K562 (cell line): Measurements from ENCODE around the gene FLCN. TPM values are rescaled to one million over a fixed set of nuclear protein-coding genes. Genes with fewer than 3 reads are reported as not detected.

Experiments used
- ATAC-seq: fragments of 200-7000 bp; cut with Tn5 transposase; 3 replicates; pipeline ENCODE4 v1.9.1; 2020; ENCODE audit warnings: moderate library complexity
- Bru-seq: library from RNA; stranded (reverse); fragments of 400-500 nt; gene quantifications from one replicate; lab custom pipeline; 2021; lab: Mats Ljungman, UMichigan
- BruChase-seq, 2 experiments: library from RNA; stranded (reverse); fragments of 400-500 nt; gene quantifications; one replicate each; lab custom pipeline; 2021; lab: Mats Ljungman, UMichigan
- BruUV-seq: library from RNA; stranded (reverse); fragments of 400-500 nt; replicated peaks from 2 replicates; lab custom pipeline; 2021; lab: Mats Ljungman, UMichigan
- CTCF ChIA-PET: fragments of 300-600 bp; formaldehyde crosslinking; extraction: SDS; loops from one replicate; lab custom pipeline; 2021; ENCODE audit warnings: low intra/inter-chr PET ratio; lab: Yijun Ruan, JAX
- POLR2A ChIA-PET: fragments of 300-600, 350-650 bp; sonication (Branson Sonifier 250); formaldehyde crosslinking; extraction: SDS; loops from one replicate; lab custom pipeline; 2021; ENCODE audit warnings: antibody characterized with exemption, inconsistent platforms; lab: Yijun Ruan, JAX
- DNase-seq, 4 experiments: peaks; one replicate each; pipeline versions ENCODE4 v3.0.0 to v3.0.0-alpha.2; 2011 to 2018; ENCODE audit warnings: low spot score in 3 of 4, mixed read lengths in 3 of 4; ENCODE audit errors: extremely low read depth in 1 of 4
- FAIRE-seq: peaks from 2 replicates; lab custom pipeline; 2011; peaks lifted over from hg19 to GRCh38; lab: Jason Lieb, UNC
- H2AFZ ChIP-seq: 2 replicates; pipeline ENCODE4 v1.6.0; 2011; ENCODE audit warnings: low read depth, low read length, control low read depth, inconsistent platforms
- H3K27ac ChIP-seq: fragments of 200-600 bp; 3 replicates; pipeline ENCODE4 v1.8.0; 2011; ENCODE audit warnings: low read depth, mild to moderate bottlenecking, control low read depth, inconsistent platforms, low read length, moderate library complexity, mixed read lengths; ENCODE audit errors: extremely low read depth
- H3K27me3 ChIP-seq, 2 experiments: fragments of 300-600 bp in 1 of 2; 2 replicates in 1 of 2; 3 replicates in 1 of 2; pipeline versions ENCODE4 v1.6.0 to v1.8.0; 2011; ENCODE audit warnings: inconsistent platforms in 2 of 2, low read length in 2 of 2, mild to moderate bottlenecking in 1 of 2, mixed read lengths in 1 of 2, moderate library complexity in 1 of 2; ENCODE audit not compliant: control insufficient read depth in 2 of 2, insufficient read depth in 2 of 2
- H3K36me3 ChIP-seq: fragments of 300-600 bp; 3 replicates; pipeline ENCODE4 v1.8.0; 2011; ENCODE audit warnings: mild to moderate bottlenecking, low read length, inconsistent platforms; ENCODE audit not compliant: control insufficient read depth, insufficient read depth
- H3K4me1 ChIP-seq, 2 experiments: fragments of 200-600 bp in 1 of 2; replicated peaks in 1 of 2; 2 replicates in 1 of 2; 3 replicates in 1 of 2; pipeline versions ENCODE4 v1.5.1 to v1.8.0; 2011; ENCODE audit warnings: inconsistent platforms in 2 of 2, low read length in 2 of 2, mild to moderate bottlenecking in 1 of 2, mixed read lengths in 1 of 2, moderate library complexity in 1 of 2; ENCODE audit not compliant: control insufficient read depth in 2 of 2, insufficient read depth in 2 of 2
- H3K4me2 ChIP-seq: 2 replicates; pipeline ENCODE4 v1.6.1; 2011; ENCODE audit warnings: low read length, control low read depth, inconsistent platforms, mixed read lengths; ENCODE audit not compliant: insufficient read depth
- H3K4me3 ChIP-seq: fragments of 200-600 bp; sonication (generic), shearing (Covaris generic); 2 replicates; pipeline ENCODE4 v1.5.1; 2016; ENCODE audit warnings: control low read depth, inconsistent platforms
- H3K79me2 ChIP-seq: fragments of 200-600 bp; 3 replicates; pipeline ENCODE4 v1.8.0; 2011; ENCODE audit warnings: low read length, inconsistent platforms; ENCODE audit not compliant: control insufficient read depth, insufficient read depth
- H3K9ac ChIP-seq, 2 experiments: 2 replicates each; pipeline versions ENCODE4 v1.6.0 to v1.6.1; 2011; ENCODE audit warnings: low read depth in 2 of 2, low read length in 2 of 2, control low read depth in 1 of 2, inconsistent platforms in 1 of 2, mild to moderate bottlenecking in 1 of 2, mixed read lengths in 1 of 2; ENCODE audit not compliant: insufficient read depth in 1 of 2
- H3K9me1 ChIP-seq: one replicate; pipeline ENCODE4 v1.6.0; 2011; ENCODE audit warnings: inconsistent platforms, mild to moderate bottlenecking, low read length, moderate library complexity; ENCODE audit not compliant: control insufficient read depth, insufficient read depth
- H3K9me3 ChIP-seq: replicated peaks from 2 replicates; pipeline ENCODE4 v1.5.1; 2011; ENCODE audit warnings: low read depth, low read length, inconsistent platforms; ENCODE audit not compliant: control insufficient read depth, insufficient read depth
- H4K20me1 ChIP-seq: replicated peaks from 2 replicates; pipeline ENCODE4 v1.6.1; 2011; ENCODE audit warnings: low read length, inconsistent platforms, mixed read lengths; ENCODE audit not compliant: control insufficient read depth, insufficient read depth
- BHLHE40 ChIP-seq: IDR thresholded peaks from 2 replicates; pipeline ENCODE4 v1.6.1; 2011; ENCODE audit warnings: low read length, improper control_type of control experiment
- KAT7 ChIP-seq: sonication (generic); formaldehyde crosslinking; IDR thresholded peaks from 2 replicates; pipeline ENCODE4 v1.8.0; 2022; ENCODE audit warnings: missing genetic modification reagents, mild to moderate bottlenecking, borderline replicate concordance
- MAFF ChIP-seq: IDR thresholded peaks from 2 replicates; pipeline ENCODE4 v1.6.1; 2012; ENCODE audit warnings: low read length, improper control_type of control experiment
- NR2F6 ChIP-seq: fragments of 450-650 bp; formaldehyde crosslinking; IDR thresholded peaks from 2 replicates; pipeline ENCODE4 v1.4.0; 2020; ENCODE audit warnings: mild to moderate bottlenecking
- TBL1XR1 ChIP-seq, 2 experiments: IDR thresholded peaks; 2 replicates each; pipeline ENCODE4 v1.6.1; 2012; ENCODE audit warnings: improper control_type of control experiment in 2 of 2, low read length in 2 of 2, mild to moderate bottlenecking in 1 of 2
- WGBS: fragments of 100-300 bp; shearing (Covaris generic); methylation state at CpG from one replicate; pipeline ENCODE4 v1.1.6; 2016; ENCODE audit warnings: low coverage, mixed read lengths; ENCODE audit not compliant: insufficient coverage; ENCODE audit errors: missing lambda C conversion rate; 5-methylcytosine and 5-hydroxymethylcytosine counted together
- in situ Hi-C: fragments of 300-500 bp; cut with MboI; formaldehyde crosslinking; loops from 4 replicates; pipeline ENCODE4 v1.15.0; 2018; ENCODE audit warnings: inconsistent platforms, mixed read lengths
- intact Hi-C: fragments of 100-400 bp; cut with micrococcal nuclease; formaldehyde crosslinking; loops from 2 replicates; pipeline ENCODE4 v1.14.2; 2022
- long read RNA-seq, 3 experiments: library from polyadenylated mRNA in 2 of 3; library from RNA in 1 of 3; unstranded in 2 of 3; stranded (forward) in 1 of 3; transcript quantifications; one replicate each; pipeline ENCODE4 v2.0.0, GENCODE V29; 2019 to 2022
- polyA minus RNA-seq, 3 experiments: library from RNA; depleted of rRNA, polyadenylated mRNA; stranded (reverse); fragments of >200 nt; gene quantifications; 2 replicates each; pipeline ENCODE4 v1.2.3, GENCODE V29; 2011
- polyA plus RNA-seq, 8 experiments: library from polyadenylated mRNA; depleted of rRNA in 4 of 8; stranded (reverse) in 5 of 8; unstranded in 3 of 8; fragments of >200 nt; fragmentation: Nextera tagmentation in 2 of 8; fragmentation: Illumina TruSeq in 1 of 8; extraction: Ambion mirVana in 2 of 8; extraction: Trizol in 1 of 8; gene quantifications; 2 replicates each; pipeline versions ENCODE4 v1.2.1 to v1.2.3, GENCODE V29; 2011 to 2014; ENCODE audit warnings: inconsistent platforms in 1 of 8, missing spikeins in 1 of 8
- total RNA-seq, 7 experiments: library from RNA; depleted of rRNA in 6 of 7; stranded (reverse); fragments of >200 nt in 6 of 7; fragmentation: Illumina TruSeq in 2 of 7; extraction: Trizol in 2 of 7; gene quantifications; 2 replicates each; pipeline versions ENCODE4 v1.2.1 to v1.2.3, GENCODE V29; 2011 to 2021; ENCODE audit warnings: low replicate concordance in 1 of 7
- TF ChIP-seq, protein P1 (sequence below): sonication (generic); formaldehyde crosslinking; IDR thresholded peaks from 2 replicates; pipeline ENCODE4 v1.8.0; 2022; ENCODE audit warnings: mild to moderate bottlenecking, missing genetic modification reagents

FLCN gene, protein sequence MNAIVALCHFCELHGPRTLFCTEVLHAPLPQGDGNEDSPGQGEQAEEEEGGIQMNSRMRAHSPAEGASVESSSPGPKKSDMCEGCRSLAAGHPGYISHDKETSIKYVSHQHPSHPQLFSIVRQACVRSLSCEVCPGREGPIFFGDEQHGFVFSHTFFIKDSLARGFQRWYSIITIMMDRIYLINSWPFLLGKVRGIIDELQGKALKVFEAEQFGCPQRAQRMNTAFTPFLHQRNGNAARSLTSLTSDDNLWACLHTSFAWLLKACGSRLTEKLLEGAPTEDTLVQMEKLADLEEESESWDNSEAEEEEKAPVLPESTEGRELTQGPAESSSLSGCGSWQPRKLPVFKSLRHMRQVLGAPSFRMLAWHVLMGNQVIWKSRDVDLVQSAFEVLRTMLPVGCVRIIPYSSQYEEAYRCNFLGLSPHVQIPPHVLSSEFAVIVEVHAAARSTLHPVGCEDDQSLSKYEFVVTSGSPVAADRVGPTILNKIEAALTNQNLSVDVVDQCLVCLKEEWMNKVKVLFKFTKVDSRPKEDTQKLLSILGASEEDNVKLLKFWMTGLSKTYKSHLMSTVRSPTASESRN
- 103 and 239 TPM in 2 replicates for total RNA-seq (2011; cell fraction: chromatin; rRNA removed; ENCODE audit: low replicate concordance)
- 94.7 and 106 TPM in 2 replicates for total RNA-seq (2011; cell fraction: nucleolus; rRNA removed)
- total RNA-seq (2011; cell fraction: nucleoplasm; rRNA removed), result 92.5 and 107 TPM in 2 replicates
- total RNA-seq (2014; rRNA removed) (17.9 and 23.2 TPM in 2 replicates), total RNA-seq (2014; rRNA removed; fragmentation: Illumina TruSeq; extraction: Trizol) (10.0 and 10.7 TPM in 2 replicates), total RNA-seq (2015; rRNA removed; fragmentation: Illumina TruSeq; extraction: Trizol) (20.7 and 22.5 TPM in 2 replicates), total RNA-seq (2021) (31.1 and 33.5 TPM in 2 replicates), polyA plus RNA-seq (2011; rRNA removed) (10.9 and 12.2 TPM in 2 replicates), polyA plus RNA-seq (2014; fragmentation: Illumina TruSeq; extraction: Trizol) (10.7 and 14.5 TPM in 2 replicates), polyA plus RNA-seq (2014; fragmentation: Nextera tagmentation; extraction: Ambion mirVana) (1 to 10 TPM; 1.6 to 1.8 TPM), polyA plus RNA-seq (2014; rRNA removed) (15.9 and 17.4 TPM in 2 replicates), polyA minus RNA-seq (2011; rRNA and poly(A)+ RNA removed) (11.5 and 19.0 TPM in 2 replicates), Bru-seq, nascent RNA (percentile 66 among the genes with signal in this experiment), BruChase-seq, experiment 1, labeled RNA remaining after a 2-hour chase (percentile 82 among the genes with signal in this experiment), BruChase-seq, experiment 2, labeled RNA remaining after a 6-hour chase (percentile 91 among the genes with signal in this experiment)
- 9.9 and 10.6 TPM in 2 replicates for polyA plus RNA-seq (2011; cell fraction: cytosol; rRNA removed)
- 22.7 and 40.7 TPM in 2 replicates for polyA plus RNA-seq (2011; cell fraction: nucleus; rRNA removed)
- polyA plus RNA-seq (2012), result 22.0 and 26.6 TPM in 2 replicates
- polyA minus RNA-seq (2011; cell fraction: cytosol; rRNA and poly(A)+ RNA removed), result 9.4 and 10.0 TPM in 2 replicates
- 17.8 and 19.1 TPM in 2 replicates for polyA minus RNA-seq (2011; cell fraction: nucleus; rRNA and poly(A)+ RNA removed)
- long read RNA-seq, experiment 1, transcript FLCN-203 (8 exons, 1,692 nt), result minor isoform, 13 of 79 reads
- long read RNA-seq, experiment 1, transcript FLCN-201 (14 exons, 3,638 nt), result major isoform, 28 of 79 reads
- long read RNA-seq, experiment 1, partial matches to known transcripts, result 21 of 79 reads
- long read RNA-seq, experiment 1, other reads (novel, unspliced or antisense), result 16 of 79 reads
- long read RNA-seq, experiment 2, partial matches to known transcripts, result 3 of 11 reads
- long read RNA-seq, experiment 2, other reads (novel, unspliced or antisense), result 8 of 11 reads
- long read RNA-seq, experiment 3, partial matches to known transcripts, result 0 of 5 reads
- long read RNA-seq, experiment 3, other reads (novel, unspliced or antisense), result 2 of 5 reads

DNA sequence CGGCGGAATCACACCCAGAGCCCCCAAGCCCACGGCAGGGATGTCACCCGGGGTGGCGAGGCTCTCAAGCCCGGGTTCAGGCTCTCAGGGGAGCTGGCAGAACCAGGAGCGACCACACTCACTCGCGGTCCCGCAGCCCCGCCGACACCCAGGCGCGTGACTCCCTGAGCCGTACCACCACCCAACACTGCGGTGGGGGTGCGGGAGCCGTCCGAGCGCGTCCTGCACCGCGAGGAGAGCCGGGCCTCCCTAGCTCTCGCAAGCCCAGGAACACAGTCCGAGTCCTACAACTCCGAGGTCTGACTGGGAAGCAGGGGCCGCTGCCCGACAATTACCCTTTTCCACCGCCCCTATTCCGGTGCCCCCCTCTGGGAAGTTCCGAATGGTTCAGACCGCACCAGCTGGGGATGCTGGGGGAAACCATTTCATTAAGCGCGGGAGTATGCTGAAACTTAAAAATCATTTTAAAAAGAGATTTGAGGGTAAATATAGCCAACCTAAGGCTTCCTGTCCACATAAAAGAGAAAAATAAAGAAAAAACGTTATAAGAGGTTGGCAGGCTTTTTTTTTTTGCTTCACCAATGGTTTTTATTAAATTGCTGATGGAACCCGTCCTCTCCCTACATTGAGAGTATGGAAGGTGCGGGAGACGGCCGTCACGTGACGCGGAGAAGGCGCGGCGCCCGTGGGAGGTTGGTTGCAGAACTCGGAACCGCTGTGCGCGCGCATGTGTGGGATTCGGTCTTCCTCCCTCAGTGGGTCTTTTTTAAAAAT lies at the start of gene FLCN:
Gene FLCN (minus strand): TSS at position 143 of the 774 bp plus-strand sequence. CDS start 9,031 bp downstream, outside the sequence.
- Histone ChIP-seq H3K36me3 (peaks cover 14% of the 10 kb centered on the region; the same call in 2 of the 3 replicates), H2AFZ (peak within 1 kb of the TSS; percentile 99), H3K27me3 (no peaks in the 10 kb centered on the region), H3K4me3 (peak within 1 kb of the TSS; percentile 98), H3K4me2 (peak within 1 kb of the TSS; percentile 99), H3K4me1 (peaks cover 8 to 11% of the 10 kb centered on the region in 2 experiments; a peak in 4 of 5 replicates), H4K20me1 (peaks cover 17% of the 10 kb centered on the region), H3K27ac (peak within 1 kb of the TSS; percentile 100), H3K9me1 (peaks cover 2% of the 10 kb centered on the region), H3K79me2 (peaks cover 41% of the 10 kb centered on the region), H3K9ac (peak within 1 kb of the TSS; percentile 97 to 99), H3K9me3 (no peaks in the 10 kb centered on the region)
- POLR2A ChIA-PET, result interaction anchor here (0.6 kb wide), 1 partner anchor 252 kb away, joined by 3 read pairs; no protein-coding TSS in a partner anchor
- FAIRE-seq, result peak; percentile 85
- DNase-seq, result peak; percentile 78 to 90 (median 82)
- CTCF ChIA-PET, result interaction anchor here (0.7 kb wide), 1 partner anchor 76 kb away, joined by 3 read pairs; no protein-coding TSS in a partner anchor
- WGBS, result 0% methylated on average over 22 of the region's 53 CpGs
- intact Hi-C loops (no loop called here), in situ Hi-C loops (no loop called here)
- BruUV-seq, result no TSS peak
- ATAC-seq, result peak; percentile 91
- TF ChIP-seq NR2F6 (CRISPR knock-in tag), result no peak
- 0 out of 4 replicates have a peak, but pooled peaks of 1 of the 2 experiments have one; percentile 5 for TF ChIP-seq TBL1XR1 (IDR thresholded peaks at IDR 0.05; ENCODE audit: low read length in 2 of 2)
- peak; percentile 93 for TF ChIP-seq BHLHE40
- 0 out of 2 replicates have a peak, but pooled peaks have one; percentile 22 for TF ChIP-seq KAT7 (CRISPR knock-in tag)
- TF ChIP-seq, protein P1, sequence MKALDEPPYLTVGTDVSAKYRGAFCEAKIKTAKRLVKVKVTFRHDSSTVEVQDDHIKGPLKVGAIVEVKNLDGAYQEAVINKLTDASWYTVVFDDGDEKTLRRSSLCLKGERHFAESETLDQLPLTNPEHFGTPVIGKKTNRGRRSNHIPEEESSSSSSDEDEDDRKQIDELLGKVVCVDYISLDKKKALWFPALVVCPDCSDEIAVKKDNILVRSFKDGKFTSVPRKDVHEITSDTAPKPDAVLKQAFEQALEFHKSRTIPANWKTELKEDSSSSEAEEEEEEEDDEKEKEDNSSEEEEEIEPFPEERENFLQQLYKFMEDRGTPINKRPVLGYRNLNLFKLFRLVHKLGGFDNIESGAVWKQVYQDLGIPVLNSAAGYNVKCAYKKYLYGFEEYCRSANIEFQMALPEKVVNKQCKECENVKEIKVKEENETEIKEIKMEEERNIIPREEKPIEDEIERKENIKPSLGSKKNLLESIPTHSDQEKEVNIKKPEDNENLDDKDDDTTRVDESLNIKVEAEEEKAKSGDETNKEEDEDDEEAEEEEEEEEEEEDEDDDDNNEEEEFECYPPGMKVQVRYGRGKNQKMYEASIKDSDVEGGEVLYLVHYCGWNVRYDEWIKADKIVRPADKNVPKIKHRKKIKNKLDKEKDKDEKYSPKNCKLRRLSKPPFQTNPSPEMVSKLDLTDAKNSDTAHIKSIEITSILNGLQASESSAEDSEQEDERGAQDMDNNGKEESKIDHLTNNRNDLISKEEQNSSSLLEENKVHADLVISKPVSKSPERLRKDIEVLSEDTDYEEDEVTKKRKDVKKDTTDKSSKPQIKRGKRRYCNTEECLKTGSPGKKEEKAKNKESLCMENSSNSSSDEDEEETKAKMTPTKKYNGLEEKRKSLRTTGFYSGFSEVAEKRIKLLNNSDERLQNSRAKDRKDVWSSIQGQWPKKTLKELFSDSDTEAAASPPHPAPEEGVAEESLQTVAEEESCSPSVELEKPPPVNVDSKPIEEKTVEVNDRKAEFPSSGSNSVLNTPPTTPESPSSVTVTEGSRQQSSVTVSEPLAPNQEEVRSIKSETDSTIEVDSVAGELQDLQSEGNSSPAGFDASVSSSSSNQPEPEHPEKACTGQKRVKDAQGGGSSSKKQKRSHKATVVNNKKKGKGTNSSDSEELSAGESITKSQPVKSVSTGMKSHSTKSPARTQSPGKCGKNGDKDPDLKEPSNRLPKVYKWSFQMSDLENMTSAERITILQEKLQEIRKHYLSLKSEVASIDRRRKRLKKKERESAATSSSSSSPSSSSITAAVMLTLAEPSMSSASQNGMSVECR (CRISPR knock-in tag), result no peak
- peak; percentile 69 for TF ChIP-seq MAFF
